GM21786 (cell line): ENCODE measurements around the gene INVS.
"Not testable (repeated sequence)": the region's sequence is repeated elsewhere in the genome, so short reads cannot be mapped to it uniquely, and the experiment has no call there.

Experiments used
- ATAC-seq: cut with Tn5 transposase; IDR thresholded peaks from one replicate; pipeline ENCODE4 v1.9.1; 2021; ENCODE audit not compliant: unreplicated experiment

Gene INVS, protein sequence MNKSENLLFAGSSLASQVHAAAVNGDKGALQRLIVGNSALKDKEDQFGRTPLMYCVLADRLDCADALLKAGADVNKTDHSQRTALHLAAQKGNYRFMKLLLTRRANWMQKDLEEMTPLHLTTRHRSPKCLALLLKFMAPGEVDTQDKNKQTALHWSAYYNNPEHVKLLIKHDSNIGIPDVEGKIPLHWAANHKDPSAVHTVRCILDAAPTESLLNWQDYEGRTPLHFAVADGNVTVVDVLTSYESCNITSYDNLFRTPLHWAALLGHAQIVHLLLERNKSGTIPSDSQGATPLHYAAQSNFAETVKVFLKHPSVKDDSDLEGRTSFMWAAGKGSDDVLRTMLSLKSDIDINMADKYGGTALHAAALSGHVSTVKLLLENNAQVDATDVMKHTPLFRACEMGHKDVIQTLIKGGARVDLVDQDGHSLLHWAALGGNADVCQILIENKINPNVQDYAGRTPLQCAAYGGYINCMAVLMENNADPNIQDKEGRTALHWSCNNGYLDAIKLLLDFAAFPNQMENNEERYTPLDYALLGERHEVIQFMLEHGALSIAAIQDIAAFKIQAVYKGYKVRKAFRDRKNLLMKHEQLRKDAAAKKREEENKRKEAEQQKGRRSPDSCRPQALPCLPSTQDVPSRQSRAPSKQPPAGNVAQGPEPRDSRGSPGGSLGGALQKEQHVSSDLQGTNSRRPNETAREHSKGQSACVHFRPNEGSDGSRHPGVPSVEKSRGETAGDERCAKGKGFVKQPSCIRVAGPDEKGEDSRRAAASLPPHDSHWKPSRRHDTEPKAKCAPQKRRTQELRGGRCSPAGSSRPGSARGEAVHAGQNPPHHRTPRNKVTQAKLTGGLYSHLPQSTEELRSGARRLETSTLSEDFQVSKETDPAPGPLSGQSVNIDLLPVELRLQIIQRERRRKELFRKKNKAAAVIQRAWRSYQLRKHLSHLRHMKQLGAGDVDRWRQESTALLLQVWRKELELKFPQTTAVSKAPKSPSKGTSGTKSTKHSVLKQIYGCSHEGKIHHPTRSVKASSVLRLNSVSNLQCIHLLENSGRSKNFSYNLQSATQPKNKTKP

DNA sequence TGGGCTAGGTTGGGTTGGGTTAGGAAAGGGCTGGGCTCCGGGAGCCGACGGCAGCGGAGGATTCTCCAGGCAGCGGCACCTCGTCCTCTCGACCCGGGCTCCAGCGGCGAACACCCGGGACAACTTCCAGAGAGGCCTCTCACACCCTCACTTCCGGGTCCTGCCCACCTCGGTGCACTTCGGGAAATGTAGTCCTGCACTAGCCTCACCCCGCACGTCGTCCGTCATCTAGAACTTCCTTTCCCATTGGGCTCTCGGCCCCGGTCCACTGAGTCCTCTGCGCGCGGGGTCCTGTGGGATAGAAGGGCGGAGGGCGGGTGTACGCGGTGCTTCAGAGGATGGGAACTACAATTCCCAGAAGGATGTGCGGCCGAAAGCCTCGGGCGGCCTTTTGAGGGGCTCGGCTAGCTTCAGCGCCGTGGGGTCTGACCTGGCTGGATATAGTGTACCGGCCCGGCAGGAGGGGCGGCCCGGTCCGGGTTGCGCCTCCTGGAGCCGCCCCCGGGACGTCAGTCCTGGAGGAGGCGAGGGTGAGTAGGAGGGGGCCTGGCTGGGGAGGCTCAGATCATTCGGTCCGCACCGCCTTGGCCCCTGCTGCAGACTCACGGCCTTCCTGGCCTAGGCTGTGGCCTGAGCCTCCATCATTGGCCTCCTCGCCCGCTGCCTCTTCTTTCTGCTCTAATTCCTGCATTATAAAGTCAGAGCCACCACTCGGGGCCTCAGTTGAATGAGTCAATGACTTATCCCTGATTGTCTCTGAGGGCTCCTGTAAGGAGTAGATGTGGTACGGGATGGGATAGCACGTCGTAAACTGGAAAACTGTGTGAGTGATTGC, at the start of gene INVS, which contains the start of gene ERP44:
Gene INVS, plus strand, starts transcription at position 357 of the 835 bp plus-strand sequence. CDS start 5,279 bp downstream, outside the sequence.
Gene ERP44, minus strand, starts transcription at position 114 of the 835 bp plus-strand sequence. CDS start 160 bp downstream, outside the sequence.
- peak; percentile 98 for ATAC-seq

DNA sequence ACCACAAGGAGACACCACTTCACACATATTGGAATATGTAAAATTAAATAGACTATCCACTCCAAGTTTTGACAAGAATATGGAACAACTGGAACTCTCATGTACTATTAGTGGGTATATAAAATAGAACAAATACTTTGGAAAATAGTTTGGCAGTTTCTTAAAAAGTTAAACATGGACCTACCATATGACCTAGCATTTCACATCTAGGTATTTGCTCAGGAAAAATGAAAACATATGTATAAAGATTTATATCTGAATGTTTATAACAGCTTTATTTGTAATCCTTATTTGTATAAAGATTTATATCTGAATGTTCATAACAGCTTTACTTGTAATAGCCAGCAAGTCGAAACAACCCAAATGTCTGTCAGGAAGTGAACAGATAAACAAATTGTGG, 49.5 kb upstream of the INVS start:
- ATAC-seq = no peak

DNA sequence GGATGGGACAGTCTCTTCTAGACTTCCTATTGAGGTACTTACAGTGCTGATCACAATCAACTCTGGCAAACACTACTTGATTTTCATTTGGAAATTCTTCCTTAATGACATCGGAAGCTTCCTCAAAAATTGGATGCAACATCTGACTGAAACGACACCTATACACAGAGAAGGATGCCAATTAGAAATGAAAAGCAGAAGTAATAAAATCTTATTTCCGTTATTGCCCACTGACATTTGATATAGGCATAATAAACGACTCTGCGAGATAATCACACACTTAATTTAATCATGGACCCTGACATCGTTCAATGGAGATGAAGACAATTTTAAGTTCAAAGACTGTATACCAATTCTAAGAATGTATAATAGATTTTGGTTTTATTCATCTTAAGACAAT, 46.7 kb upstream of the INVS start:
- no peak for ATAC-seq

DNA sequence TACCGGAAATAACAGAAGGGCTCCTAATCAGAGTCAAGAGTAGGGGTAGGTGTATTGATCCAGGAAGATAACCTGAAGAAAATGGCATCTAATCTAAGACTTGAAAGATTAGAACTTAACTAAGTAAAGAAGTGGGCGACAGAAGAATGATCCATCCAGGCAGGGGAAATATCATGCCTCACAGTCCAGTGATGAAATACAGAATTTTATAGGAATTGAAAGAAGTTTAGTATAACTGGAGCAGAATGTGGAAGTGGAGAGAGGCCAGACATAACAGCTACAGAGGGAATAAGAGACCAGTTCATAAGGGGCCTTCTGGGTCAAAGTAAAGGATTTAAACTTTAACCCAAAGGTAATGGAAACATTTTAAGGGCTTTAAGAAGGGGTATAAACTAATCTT, 42.5 kb upstream of the INVS start:
- no peak for ATAC-seq

DNA sequence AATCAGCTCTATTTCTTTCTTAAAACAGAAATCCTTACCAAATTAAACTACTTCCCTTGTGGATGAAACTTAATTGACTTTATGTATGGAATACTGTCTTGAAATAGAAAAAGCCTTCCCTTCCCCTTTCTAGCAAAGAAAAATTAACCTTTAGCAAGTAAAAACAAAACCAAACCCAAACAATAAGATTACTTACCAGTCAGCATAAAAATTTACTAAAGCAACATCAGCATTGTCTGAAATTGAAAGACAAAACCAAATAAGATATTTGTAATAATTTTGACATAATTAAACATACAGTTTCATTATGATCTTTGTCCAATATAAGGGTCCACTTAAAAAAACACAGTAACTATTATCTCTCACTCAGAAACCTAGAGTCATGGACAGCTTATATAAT, 41.4 kb upstream of the INVS start:
- ATAC-seq = no peak

DNA sequence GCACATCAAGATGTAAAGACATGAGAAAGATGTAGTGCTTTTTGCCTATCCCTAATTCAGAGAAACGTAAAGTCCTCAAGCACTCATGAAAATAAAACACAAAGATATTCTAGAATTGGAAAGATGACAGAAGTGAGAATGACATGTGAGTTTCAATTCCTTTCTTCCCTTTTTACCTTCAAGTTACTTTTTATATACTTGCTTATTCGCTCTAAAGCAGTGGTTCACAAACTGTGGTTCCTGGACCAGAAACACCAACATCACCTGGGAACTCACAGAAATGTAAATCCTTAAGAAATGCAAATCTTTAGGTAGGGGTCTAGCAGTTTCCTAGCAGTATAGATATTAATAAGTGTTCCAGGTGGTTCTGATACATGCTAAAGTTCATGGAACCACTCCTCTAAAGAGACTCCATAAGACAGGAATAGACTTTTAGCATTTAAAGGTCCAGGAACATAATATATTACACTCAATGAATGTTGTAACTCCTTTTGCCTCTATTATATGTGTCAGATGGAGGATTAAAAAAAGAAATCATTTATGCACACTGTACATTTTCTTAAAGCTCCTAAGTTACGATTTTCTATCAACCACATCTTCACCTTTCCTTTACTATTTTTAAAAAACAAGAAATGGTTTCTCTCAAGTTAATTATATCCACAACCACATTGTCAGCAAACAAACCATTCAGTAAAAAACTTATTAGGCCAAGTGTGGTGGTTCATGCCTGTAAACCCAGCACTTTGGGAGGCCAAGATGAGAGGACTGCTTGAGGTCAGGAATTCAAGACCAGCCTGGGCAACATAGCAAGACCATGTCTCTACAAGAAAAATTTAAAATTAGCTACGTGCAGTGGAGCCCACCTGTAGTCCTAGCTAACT, 40.1 kb upstream of the INVS start:
- peak; percentile 82 for ATAC-seq

DNA sequence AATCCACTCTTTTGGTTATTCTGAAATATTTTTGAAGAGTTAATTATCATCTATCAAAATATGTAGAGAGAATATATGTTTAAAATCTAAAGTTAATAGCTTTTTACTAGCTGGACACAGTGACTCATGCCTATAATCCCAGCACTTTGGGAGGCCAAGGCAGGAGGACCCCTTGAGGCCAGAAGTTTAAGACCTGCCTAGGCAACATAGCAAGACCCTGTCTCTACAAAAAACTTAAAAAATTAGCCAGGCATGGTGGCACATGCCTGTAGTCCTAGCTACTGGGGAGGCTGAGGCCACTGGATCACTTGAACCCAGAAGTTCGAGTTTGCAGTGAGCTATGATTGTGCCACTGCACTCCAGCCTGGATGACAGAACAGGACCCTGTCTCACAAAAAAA, 36.4 kb upstream of the INVS start:
- ATAC-seq = not testable (repeated sequence)

DNA sequence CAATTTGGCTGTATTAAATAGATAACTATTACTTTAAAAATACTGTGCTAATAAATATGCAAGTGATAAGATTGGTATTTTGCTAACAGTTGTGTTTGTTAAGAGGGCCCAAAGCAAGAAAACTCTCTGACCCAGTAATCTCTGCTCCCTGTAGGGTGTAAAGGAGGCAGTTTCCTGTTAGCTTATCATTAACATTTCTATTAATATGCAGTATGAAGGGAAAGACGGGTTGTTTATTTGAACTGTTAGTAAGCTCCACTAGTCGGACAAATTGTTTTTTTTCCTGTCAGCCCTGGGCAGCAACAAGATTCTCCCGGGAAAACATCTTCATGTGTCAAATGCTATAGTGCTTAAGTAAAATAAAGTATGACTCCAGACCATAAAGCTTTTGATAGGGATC, 35.9 kb upstream of the INVS start:
- ATAC-seq = no peak

DNA sequence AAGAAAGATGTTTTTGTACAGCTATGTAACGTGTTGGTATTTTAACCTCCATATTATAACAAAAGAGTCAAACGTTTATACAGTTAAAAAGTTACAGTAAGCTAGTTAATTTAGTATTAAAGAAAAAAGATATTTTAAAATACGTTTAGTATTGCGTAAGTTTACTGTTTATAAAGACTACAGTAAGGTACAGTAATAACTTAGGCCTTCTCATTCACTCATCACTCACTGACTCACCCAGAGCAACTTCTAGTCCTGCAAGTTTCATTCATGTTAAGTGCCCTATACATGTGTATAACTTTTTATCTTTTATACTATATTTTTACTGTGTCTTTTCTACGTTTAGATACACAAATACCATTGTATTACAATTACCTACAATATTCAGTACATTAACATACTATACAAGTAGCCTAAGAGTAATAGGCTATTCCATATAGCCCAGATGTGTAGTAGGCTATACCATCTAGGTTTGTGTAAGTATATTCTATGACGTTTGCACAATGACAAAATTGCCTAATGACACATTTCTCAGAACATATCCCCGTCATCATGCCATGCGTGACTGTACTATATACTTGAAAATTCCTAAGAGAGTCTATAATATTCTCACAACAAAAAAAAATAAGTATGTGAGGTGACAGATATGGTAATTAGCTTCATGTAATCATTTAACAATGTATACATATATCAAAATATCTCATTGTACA, 34.0 kb upstream of the INVS start:
- no peak for ATAC-seq

DNA sequence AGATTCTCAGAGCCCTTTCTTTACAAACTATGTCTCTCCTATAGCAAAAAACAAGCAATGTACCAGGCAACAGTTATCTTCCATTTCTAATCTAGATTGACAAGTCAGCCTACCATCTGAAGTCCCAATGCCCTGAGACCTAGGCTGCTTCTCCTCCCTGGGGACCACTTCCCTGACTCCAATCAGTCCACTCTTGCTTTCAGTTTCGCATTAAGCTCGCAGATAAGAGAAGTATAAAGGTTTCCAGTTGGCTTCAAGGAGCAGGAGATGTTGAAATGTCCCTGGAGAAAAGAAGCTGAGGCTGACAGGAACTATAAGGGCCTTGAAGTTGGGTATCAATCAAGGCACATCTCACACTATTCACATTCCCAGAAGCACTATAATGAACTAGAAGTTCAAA, 32.5 kb upstream of the INVS start:
- peak; percentile 88 for ATAC-seq

DNA sequence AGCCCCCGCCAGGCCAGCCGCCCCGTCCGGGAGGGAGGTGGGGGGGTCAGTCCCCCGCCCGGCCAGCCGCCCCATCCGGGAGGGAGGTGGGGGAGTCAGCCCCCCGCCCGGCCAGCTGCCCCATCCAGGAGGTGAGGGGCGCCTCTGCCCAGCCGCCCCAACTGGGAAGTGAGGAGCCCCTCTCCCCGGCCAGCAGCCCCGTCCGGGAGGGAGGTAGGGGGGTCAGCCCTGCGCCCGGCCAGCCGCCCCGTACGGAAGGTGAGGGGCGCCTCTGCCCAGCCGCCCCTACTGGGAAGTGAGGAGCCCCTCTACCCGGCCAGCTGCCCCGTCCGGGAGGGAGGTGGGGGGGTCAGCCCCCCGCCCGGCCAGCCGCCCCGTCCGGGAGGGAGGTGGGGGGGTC, 31.1 kb upstream of the INVS start:
- not testable (repeated sequence) for ATAC-seq

DNA sequence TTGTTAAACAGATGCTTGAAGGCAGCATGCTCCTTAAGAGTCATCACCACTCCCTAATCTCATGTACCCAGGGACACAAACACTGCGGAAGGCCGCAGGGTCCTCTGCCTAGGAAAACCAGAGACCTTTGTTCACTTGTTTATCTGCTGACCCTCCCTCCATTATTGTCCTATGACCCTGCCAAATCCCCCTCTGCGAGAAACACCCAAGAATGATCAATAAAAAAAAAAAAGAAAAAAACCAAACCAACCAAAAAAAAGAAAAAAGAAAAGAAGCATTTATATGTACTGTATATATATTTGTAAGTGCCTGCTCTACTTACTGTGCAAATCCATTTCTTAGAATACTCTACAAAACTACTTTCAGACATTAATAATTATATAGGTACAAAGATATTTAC, 30.0 kb upstream of the INVS start:
- not testable (repeated sequence) for ATAC-seq

DNA sequence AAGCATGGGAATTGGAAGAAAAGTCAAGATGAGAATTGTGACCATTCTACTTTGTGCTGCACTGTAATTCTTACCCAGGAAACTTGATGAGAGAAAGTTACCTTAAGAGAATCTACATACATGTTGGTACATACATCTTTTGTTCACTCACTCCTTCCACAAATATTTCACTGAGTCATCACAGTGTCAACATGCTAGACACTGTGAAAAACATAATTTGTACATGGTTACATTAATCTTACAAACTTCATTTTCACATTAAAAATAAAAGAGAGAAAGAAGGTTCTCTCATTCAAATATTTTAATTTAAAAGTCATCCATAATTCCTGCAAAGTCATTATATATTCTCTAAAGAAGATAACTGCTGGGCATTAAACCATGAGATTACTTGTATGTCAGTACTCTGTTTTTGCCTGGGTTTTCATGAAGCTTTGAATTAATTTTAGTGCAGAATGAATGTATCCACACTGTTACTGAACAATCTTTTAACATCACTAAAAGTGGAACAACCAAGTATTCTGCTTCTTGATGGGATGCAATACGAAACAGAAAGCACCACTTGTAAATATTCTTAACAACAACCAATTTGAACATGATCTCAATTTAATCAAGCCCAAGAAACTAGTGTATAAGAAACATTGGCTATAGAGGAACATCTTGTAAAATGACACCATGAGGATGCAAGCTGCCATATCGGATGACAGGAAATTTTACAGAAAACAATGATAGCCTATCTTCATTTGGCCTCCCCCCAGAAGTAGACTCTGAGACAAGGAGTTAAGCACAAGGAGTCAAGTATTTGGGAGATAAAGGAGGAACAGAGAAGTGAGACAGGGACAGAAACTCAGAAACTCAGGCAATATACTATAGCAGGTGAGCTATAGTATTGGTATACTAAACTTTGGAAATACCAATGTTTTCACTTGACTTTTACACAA, 28.7 kb upstream of the INVS start:
- no peak for ATAC-seq

DNA sequence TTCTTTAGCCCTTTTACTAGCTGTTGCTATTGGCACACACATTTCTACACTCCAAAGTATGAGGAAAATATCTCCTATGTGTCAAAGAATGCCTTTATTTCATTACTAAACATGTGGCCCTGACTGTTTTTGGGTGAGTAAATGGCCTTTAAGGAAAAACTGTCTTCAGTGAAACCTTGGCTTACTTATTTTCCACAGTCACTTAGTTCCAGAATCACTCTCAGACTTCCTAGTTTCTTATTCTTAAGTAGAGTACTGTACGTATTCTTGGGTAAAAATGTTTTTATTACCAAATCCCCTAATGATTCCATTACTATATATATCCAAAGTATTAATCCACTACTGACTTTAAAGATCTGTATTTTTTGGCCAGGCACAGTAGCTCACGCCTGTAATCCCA, 27.8 kb upstream of the INVS start:
- no peak for ATAC-seq

DNA sequence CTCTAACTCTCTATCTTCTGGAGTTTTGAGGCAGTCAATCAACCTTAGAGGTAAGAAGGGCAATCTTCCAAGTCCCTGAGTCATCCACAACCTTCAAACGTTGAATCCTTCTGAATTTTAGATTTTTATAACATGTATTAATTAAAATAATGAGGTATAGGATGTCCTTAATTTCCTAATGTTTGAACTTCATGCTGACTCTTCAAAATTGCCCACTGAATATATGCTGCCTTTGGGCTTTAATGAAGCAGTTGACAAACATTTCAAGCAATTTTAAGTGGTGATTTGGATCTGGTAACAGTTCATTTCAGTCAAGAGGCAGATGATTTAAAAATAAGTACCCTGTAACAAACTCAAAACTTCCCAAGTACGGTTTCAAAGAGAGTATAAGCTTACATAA, 26.2 kb upstream of the INVS start:
- ATAC-seq = no peak

DNA sequence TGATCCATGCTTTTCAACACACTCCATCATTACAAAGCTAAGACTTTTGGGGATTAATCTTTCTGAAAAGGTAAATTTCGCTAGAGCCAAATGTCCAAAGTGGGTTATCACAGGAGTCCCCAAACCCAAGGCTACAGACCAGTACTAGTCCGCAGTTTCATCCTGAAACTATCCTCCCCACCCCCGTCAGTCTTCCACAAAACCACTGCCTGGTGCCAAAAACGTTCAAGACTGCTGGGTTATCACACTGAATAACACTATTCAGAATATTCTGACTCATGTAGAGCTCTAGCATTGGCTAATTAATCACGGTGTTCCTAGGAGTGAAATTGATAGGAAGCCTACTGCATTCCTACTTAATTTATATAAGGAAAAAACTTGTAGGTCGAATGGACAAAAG, 24.9 kb upstream of the INVS start:
- no peak for ATAC-seq

DNA sequence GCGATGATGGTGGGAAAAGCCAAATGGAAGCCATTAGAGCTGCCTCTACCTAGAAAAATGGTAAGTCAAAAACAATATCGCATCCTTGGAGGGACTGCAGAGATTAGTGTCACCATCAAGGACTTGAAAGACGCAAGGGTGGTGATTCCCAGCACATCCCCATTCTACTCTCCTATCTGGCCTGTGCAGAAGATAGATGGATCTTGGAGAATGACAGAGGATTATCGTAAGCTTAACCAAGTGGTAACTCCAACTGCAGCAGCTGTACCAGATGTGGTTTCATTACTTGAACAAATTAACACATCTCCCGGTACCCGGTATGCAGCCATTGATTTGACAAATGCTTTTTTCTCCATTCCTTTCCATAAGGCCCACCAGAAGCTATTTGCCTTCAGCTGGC, 24.1 kb upstream of the INVS start:
- no peak for ATAC-seq

DNA sequence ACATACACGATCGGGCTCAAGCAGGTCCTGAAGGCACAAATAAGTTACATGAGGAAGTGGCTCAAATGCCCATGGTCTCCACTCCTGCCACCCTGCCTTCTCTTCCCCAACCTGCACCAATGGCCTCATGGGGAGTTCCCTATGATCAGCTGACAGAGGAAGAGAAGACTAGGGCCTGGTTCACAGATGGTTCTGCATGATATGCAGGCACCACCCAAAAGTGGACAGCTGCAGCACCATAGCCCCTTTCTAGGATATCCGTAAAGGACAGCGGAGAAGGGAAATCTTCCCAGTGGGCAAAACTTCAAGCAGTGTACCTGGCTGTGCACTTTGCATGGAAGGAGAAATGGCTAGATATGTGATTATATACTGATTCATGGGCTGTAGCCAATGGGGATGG, 22.8 kb upstream of the INVS start:
- ATAC-seq = not testable (repeated sequence)
